Measurements from ENCODE around the gene CACNB4. TPM values are rescaled to one million over a fixed set of nuclear protein-coding genes. Genes with fewer than 3 reads are reported as not detected.
"Not testable (repeated sequence)": the region's sequence is repeated elsewhere in the genome, so short reads cannot be mapped to it uniquely, and the experiment has no call there.

CACNB4 gene
- total and polyA plus RNA-seq, 2 of the 4 experiments (the other 2 are of a cell fraction): 0.12 to 0.36 TPM

- H4K5ac ChIP-seq (ENCODE audit: low read depth, low read length): no peak overlapping the region
- H3K4me1 ChIP-seq (ENCODE audit: control insufficient read depth, insufficient read depth, low read length): no peaks in the 10 kb centered on the region
- no peak overlapping the region for H3K56ac ChIP-seq (ENCODE audit: extremely low read depth, insufficient read depth, low read length)
- dilution Hi-C loops (cut with HindIII; ENCODE audit: low sequenced_read_pairs, unreplicated experiment): no loop called here
- H3K18ac ChIP-seq (ENCODE audit: low read depth, low read length): no peak overlapping the region
- H3K36me3 ChIP-seq (ENCODE audit: control insufficient read depth, insufficient read depth, low read length): no peaks in the 10 kb centered on the region
- H3K9ac ChIP-seq (ENCODE audit: low read depth, low read length): no peak overlapping the region
- H2BK5ac ChIP-seq (ENCODE audit: low read depth, low read length, poor library complexity, severe bottlenecking): no peak overlapping the region
- no peak overlapping the region for H2AFZ ChIP-seq (replicated peaks; ENCODE audit: low read length, poor library complexity)
- no peaks in the 10 kb centered on the region for H4K20me1 ChIP-seq (ENCODE audit: insufficient read depth, low read length)
- H3K27ac ChIP-seq (ENCODE audit: insufficient read depth, low read length): no peak overlapping the region
- intact Hi-C loops (cut with micrococcal nuclease): loop anchor here (10.0 kb wide), 1 partner anchor 1483 kb away; no protein-coding TSS in a partner anchor
- H2BK120ac ChIP-seq (ENCODE audit: low read depth, low read length): no peak overlapping the region
- H3K27me3 ChIP-seq (ENCODE audit: control insufficient read depth, insufficient read depth, low read length): peaks cover 24% of the 10 kb centered on the region
- no peak overlapping the region for H3K23ac ChIP-seq (ENCODE audit: low read depth, low read length)
- ATAC-seq (ENCODE audit: low read depth): no peak
- no peaks in the 10 kb centered on the region for H3K79me1 ChIP-seq (ENCODE audit: low read depth in 1 of 2, low read length in 2 of 2)
- no peak overlapping the region for H3K4ac ChIP-seq (ENCODE audit: low read depth, low read length)
- DNase-seq: no peak
- BruUV-seq (replicated peaks): no TSS peak
- no peak overlapping the region for H3K4me3 ChIP-seq (ENCODE audit: insufficient read depth, low read depth, low read length)
- no peak overlapping the region for H2BK15ac ChIP-seq (ENCODE audit: low read depth, low read length)
- in situ Hi-C loops (cut with MboI; ENCODE audit: low sequenced_read_pairs): loop anchor here (10.0 kb wide), 1 partner anchor 603 kb away; no protein-coding TSS in a partner anchor
- no peaks in the 10 kb centered on the region for H3K9me3 ChIP-seq (ENCODE audit: control insufficient read depth, insufficient read depth, low read length)
- no peak overlapping the region for H4K8ac ChIP-seq (ENCODE audit: low read depth in 2 of 2, low read length in 2 of 2)
- H2BK20ac ChIP-seq (ENCODE audit: low read depth, low read length): no peak overlapping the region
- ChIA-PET CTCF (no interaction called here), POLR2A (ENCODE audit: unreplicated experiment) (no interaction called here)
- H4K91ac ChIP-seq (ENCODE audit: insufficient read depth, low read depth, low read length): no peak overlapping the region
- no peaks in the 10 kb centered on the region for H3K9me1 ChIP-seq (ENCODE audit: insufficient read depth, low read length)
- no peak overlapping the region for H2AK5ac ChIP-seq (ENCODE audit: low read depth, low read length)
- H3K14ac ChIP-seq (replicated peaks; ENCODE audit: low read depth, low read length): no peak overlapping the region
- no peak overlapping the region for H2AK9ac ChIP-seq (replicated peaks; ENCODE audit: low read depth, low read length, poor library complexity)
- WGBS, 2 experiments (ENCODE audit: extremely low coverage in 2 of 2, insufficient read length in 1 of 2): 43% methylated on average over 1 of the region's 7 CpGs; no CpG with 5 or more reads in 1 of the 2 experiments
- no peak for TF ChIP-seq POLR2A (IDR thresholded peaks at IDR 0.05; ENCODE audit: low read depth, low read length)
- H3K4me2 ChIP-seq (ENCODE audit: low read depth, low read length): no peak overlapping the region
Observed at GRCh38 chr2:152031747-152032306, 67.0 kb downstream of the CACNB4 start.

- intact Hi-C loops (cut with micrococcal nuclease): loop anchor here (10.0 kb wide), 1 partner anchor 1484 kb away; no protein-coding TSS in a partner anchor
- dilution Hi-C loops (cut with HindIII; ENCODE audit: low sequenced_read_pairs, unreplicated experiment); CTCF ChIA-PET: not testable (repeated sequence)
Observed at GRCh38 chr2:152030596-152031328, 68.1 kb downstream of the CACNB4 start.

More at GRCh38 chr2:152030596-152031328, 68.1 kb downstream of the CACNB4 start:
- H4K8ac ChIP-seq (ENCODE audit: low read depth in 2 of 2, low read length in 2 of 2); H2BK120ac ChIP-seq (ENCODE audit: low read depth, low read length); H4K5ac ChIP-seq (ENCODE audit: low read depth, low read length); H3K4me2 ChIP-seq (ENCODE audit: low read depth, low read length); H2BK20ac ChIP-seq (ENCODE audit: low read depth, low read length); H3K23ac ChIP-seq (ENCODE audit: low read depth, low read length); H3K56ac ChIP-seq (ENCODE audit: extremely low read depth, insufficient read depth, low read length); H3K14ac ChIP-seq (replicated peaks; ENCODE audit: low read depth, low read length); H2BK15ac ChIP-seq (ENCODE audit: low read depth, low read length); H2AK5ac ChIP-seq (ENCODE audit: low read depth, low read length); BruUV-seq (replicated peaks); H3K9ac ChIP-seq (ENCODE audit: low read depth, low read length); POLR2A ChIA-PET (ENCODE audit: unreplicated experiment); H3K18ac ChIP-seq (ENCODE audit: low read depth, low read length); H4K20me1 ChIP-seq (ENCODE audit: insufficient read depth, low read length); H3K4me1 ChIP-seq (ENCODE audit: control insufficient read depth, insufficient read depth, low read length); H3K36me3 ChIP-seq (ENCODE audit: control insufficient read depth, insufficient read depth, low read length); H4K91ac ChIP-seq (ENCODE audit: insufficient read depth, low read depth, low read length); H2AFZ ChIP-seq (replicated peaks; ENCODE audit: low read length, poor library complexity); H3K9me3 ChIP-seq (ENCODE audit: control insufficient read depth, insufficient read depth, low read length); ATAC-seq (ENCODE audit: low read depth); H3K4ac ChIP-seq (ENCODE audit: low read depth, low read length); H3K9me1 ChIP-seq (ENCODE audit: insufficient read depth, low read length); H3K79me1 ChIP-seq (ENCODE audit: low read depth in 1 of 2, low read length in 2 of 2); DNase-seq; H3K27ac ChIP-seq (ENCODE audit: insufficient read depth, low read length); H2AK9ac ChIP-seq (replicated peaks; ENCODE audit: low read depth, low read length, poor library complexity); H3K4me3 ChIP-seq (ENCODE audit: insufficient read depth, low read depth, low read length); H2BK5ac ChIP-seq (ENCODE audit: low read depth, low read length, poor library complexity, severe bottlenecking): not testable (repeated sequence)
- peaks cover 24% of the 10 kb centered on the region for H3K27me3 ChIP-seq (ENCODE audit: control insufficient read depth, insufficient read depth, low read length)
- no CpG with 5 or more reads among the region's 4 CpGs for WGBS, 2 experiments (ENCODE audit: extremely low coverage in 2 of 2, insufficient read length in 1 of 2)
- in situ Hi-C loops (cut with MboI; ENCODE audit: low sequenced_read_pairs): loop anchor here (10.0 kb wide), 1 partner anchor 604 kb away; no protein-coding TSS in a partner anchor
